ENCODE measurements around the gene TLR7.

DNA sequence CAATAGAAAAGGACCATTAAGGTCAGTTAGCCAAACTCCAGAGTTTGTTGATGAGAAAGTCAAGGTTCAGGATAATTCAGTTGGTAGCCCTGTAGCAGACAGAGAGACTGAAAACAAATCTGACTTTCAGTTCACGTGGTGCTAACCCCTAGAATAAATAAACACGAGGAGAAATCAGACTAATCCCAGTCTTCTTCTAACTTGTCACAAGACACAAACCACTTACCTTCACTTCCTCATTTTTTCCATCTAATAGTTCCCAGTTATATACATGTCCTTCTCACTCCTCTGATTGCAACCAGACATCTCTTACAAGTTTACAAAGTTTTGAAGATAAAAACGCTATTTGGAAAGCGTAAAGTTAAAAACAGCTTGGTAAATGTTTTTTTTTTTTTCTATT is 7.7 kb downstream of the TLR7 start:
- no peak for TF ChIP-seq POLR2A (IDR thresholded peaks at IDR 0.05; ENCODE audit: low read depth, low read length)
- TF ChIP-seq TAF1 (IDR thresholded peaks at IDR 0.05; ENCODE audit: borderline replicate concordance, low read depth, low read length): no peak
